HFF-Myc (cell line): ENCODE results near the gene MEDAG.

ENCODE experiments used
- DNase-seq: peaks from one replicate; pipeline ENCODE4 v3.0.0-alpha.2; 2011; ENCODE audit warnings: low read depth; ENCODE audit errors: extremely low read depth
- H3K4me3 ChIP-seq: replicated peaks from 2 replicates; pipeline ENCODE4 v1.5.1; 2011; ENCODE audit warnings: low read depth, mild to moderate bottlenecking, control low read depth, low read length
- TF ChIP-seq, protein P1 (sequence below): IDR thresholded peaks from 2 replicates; pipeline ENCODE4 v1.5.1; 2012; ENCODE audit warnings: mild to moderate bottlenecking, low read depth, low read length, control low read depth; ENCODE audit errors: missing control alignments

MEDAG gene

DNA sequence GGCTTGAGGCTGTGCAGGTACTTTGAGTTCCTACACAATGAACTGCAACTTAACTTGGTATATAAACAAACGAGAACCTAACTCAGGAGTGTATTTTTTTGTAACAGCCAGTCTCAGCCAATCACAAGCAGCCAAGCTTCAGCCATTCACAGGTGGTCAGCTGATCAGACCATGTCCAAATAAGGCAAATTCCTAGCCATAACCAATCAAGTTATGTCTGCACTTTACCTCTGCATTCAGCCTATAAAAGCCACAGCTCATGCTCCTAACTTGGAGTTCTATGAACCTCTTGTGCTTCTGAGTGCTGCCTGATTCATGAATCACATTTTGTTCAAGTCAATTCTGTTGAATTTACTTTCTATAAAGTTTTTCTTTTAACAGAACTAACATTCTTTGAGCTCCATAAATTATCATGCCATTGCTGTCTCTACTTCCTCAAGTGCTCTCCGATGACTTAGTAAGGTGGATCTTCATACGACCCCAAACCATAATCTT is 16.8 kb upstream of the MEDAG start:
- H3K4me3 ChIP-seq: no peak overlapping the region
- TF ChIP-seq, protein P1, sequence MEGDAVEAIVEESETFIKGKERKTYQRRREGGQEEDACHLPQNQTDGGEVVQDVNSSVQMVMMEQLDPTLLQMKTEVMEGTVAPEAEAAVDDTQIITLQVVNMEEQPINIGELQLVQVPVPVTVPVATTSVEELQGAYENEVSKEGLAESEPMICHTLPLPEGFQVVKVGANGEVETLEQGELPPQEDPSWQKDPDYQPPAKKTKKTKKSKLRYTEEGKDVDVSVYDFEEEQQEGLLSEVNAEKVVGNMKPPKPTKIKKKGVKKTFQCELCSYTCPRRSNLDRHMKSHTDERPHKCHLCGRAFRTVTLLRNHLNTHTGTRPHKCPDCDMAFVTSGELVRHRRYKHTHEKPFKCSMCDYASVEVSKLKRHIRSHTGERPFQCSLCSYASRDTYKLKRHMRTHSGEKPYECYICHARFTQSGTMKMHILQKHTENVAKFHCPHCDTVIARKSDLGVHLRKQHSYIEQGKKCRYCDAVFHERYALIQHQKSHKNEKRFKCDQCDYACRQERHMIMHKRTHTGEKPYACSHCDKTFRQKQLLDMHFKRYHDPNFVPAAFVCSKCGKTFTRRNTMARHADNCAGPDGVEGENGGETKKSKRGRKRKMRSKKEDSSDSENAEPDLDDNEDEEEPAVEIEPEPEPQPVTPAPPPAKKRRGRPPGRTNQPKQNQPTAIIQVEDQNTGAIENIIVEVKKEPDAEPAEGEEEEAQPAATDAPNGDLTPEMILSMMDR: no peak
- DNase-seq: no peak

DNA sequence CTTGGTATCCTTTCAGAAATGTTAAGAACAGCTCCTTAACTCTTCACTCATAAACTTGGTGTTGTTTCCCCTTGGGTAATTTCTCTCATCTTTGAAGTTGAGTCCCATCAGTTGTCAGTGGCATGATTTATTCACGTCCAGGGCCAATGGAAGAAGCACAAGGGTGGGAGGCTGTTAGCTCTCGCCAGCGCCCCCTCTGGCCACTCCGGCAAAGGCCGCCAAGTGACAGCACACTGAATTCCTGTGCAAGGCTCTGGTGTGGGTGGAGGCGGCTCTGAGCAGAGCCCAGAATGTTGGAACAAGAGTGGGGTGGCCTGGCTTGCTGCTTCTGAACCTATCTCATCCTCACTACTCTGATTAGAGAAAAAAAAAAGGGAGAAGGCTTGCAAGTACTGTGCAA is 13.1 kb upstream of the MEDAG start:
- TF ChIP-seq, protein P1: peak; percentile 78
- H3K4me3 ChIP-seq: no peak overlapping the region
- DNase-seq: no peak

GRCh38 chr13:30895773-30896172 is 10.3 kb upstream of the MEDAG start:
- TF ChIP-seq, protein P1: no peak
- no peak for DNase-seq
- H3K4me3 ChIP-seq: no peak overlapping the region

DNA sequence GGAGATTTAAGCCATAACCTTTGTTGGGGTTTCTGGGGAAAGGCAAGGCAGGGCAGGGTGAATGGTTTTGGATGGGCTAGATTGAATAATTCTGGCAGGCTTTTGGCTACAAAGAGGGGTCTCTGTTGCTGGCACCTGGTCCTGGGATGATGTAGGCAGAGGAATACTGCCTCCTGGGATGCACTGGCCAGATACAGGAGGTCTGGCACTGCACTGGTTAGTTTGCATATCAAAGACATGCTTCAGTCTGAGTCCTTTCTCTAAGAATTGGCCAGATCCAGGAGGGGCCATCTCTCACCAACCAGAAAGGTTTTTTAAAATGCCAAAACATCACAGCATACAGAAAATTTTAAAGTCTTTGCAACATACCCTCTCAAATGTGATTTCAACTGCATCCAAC is 8.0 kb upstream of the MEDAG start:
- TF ChIP-seq, protein P1: no peak
- DNase-seq: no peak
- no peak overlapping the region for H3K4me3 ChIP-seq

GRCh38 chr13:30898678-30899241 is 7.3 kb upstream of the MEDAG start:
- peak; percentile 74 for DNase-seq
- H3K4me3 ChIP-seq: no peak overlapping the region
- TF ChIP-seq, protein P1: no peak

DNA sequence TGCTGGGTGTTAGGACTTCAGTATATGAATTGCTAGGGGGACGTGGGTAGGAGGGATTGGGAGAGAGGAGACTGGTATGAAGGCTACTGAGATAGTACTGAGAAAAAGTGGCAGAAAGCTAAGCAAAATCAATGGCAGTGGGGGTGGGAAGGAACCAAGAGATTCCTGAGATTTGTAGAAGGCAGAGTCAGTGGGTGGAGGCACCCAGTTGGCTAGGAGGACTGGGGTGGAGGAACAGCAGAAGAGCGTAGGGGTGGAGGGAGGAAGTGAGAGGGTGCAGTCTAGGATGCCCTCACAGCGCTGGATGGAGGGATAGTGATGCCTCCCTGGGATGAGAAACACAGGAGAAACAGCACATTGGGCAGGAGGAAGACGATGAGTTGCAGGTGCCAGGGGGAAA is 5.6 kb upstream of the MEDAG start:
- no peak overlapping the region for H3K4me3 ChIP-seq
- DNase-seq: no peak
- TF ChIP-seq, protein P1: no peak
